ENCODE measurements around the gene MCOLN1.
A peak's percentile ranks its signal among the peaks of the same experiment; 100 is the strongest.

The MCOLN1 gene

DNA sequence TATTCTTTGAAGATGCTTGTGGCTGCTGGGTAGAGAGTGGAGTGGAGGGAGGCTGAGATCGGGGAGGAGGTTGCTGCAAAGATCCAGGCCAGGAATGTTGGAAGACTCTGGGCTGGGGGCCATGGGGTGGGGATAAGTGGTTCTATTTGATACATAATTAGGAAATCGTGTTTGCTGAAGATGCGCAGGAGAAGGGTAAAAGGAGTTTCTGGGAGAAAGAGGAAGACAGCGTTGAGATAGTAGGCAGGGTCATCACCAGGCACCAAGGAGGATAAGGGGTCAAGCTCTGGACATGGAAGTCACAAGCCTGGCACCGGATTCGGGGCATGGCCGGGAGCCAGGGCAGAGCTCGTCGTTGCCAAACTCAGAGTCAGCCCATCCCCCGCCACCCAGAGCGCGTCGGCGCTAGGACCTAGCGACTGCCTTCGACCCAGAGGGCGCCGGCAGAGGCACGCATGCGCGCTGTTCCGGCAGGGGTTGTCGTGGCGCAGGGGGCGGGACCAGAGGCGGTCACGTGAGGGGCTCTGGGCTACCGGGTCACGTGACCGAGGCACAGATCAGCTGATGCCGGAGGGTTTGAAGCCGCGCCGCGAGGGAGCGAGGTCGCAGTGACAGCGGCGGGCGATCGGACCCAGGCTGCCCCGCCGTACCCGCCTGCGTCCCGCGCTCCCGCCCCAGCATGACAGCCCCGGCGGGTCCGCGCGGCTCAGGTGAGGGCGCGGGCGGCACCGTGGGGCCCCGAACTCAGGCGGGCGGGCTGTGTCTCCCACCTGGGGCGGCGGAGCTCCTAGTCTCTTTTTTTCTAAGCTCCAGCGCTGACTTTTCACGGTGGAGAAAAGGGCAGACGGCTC lies at the start of gene MCOLN1:
MCOLN1 (plus strand) TSS at position 553 of the 851 bp plus-strand sequence; CDS start at position 680, 127 bp downstream.
- DNase-seq (ENCODE audit: low spot score) = peak; percentile 98

DNA sequence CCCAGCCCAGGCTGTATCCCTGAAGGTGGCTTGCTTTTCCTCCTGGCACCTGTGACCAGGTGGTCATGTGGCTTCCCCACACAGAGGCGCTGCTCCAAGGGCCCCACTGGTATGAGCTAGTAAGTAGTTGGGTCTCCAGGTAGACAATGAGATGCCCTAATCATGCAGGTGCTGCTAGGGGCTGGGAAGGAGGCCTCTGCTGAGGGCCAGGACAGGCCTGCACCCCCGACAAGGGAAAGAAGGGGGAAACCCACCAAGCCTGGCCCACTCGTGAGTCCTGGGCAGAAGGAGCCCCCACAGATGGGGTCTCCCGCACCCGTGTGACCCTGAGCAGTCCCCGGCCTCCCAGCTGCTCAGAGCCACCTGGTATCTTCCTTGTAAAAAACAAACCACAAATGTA lies 46.8 kb upstream of the MCOLN1 start:
- DNase-seq (ENCODE audit: low spot score) = no peak

DNA sequence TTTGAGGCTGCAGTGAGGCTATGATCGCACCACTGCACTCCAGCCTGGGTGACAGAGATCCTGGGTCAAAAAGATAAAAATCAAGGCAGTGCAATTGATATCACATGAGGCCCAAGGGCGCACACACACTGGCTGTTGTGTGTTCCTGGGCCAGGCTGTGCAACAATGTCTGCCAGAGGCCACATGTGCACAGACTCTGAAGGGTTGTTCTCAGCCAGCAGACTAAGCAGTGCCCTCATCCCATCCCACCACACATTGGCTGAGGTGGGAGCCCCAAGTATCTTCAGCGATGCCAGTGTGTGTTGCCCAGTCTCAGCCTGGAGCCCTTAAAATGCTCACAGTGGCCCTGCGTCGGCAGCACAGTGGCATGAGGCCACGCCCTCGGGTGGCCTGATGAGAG lies 46.2 kb upstream of the MCOLN1 start:
- DNase-seq (ENCODE audit: low spot score) = no peak

DNA sequence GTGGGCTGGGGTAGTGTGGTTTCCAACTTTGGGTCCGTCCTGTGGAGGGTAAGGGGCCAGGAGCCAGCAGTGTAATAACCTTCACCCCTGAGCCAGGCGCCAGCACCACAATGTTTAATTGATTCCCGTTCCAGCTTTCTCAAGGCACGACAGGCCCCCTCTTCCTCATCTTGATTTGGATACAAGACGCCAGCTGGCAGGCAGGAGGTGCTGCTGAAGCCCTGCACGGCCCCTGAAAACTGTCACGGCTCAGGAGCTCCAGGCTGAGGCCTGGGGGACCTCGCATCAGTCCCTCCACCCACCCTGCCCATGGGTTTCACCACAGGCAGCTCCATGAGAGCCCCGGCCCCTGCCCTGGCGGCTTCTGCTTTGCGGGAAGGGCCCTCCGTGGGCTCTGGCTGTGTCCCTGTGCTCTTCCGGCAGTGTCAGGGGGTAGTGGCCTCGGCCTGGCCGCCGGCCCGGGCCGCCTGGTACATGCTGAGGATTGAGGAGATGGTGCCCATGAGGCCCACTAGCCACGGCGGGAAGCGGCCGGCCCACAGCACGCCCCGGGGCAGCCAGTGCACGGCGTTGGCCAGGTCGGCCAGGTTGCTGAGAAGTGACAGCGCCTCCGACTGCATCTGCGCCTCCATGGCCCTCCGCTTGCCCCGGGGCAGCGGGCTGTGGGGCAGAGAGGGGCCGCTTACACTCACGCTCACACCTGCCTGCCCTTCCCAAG lies 45.5 kb upstream of the MCOLN1 start:
- no peak for DNase-seq (ENCODE audit: low spot score)

DNA sequence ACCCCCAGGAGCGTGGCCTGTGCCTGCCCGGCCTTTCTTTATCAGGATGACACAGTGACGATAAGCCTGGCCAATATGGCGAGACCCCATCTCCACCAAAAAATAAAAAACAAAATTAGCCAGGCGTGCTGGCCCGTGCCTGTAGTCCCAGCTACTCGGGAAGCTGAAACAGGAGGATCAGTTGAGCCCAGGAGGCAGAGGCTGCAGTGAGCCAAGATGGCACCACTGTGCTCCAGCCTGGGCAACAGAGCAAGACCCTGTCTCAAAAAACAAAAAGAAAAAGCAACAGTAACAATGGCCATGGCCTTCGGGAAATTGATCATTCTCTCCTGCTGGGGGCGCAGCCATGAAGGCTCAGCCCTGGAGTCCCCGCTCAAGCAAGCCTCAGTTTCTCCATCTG lies 44.7 kb upstream of the MCOLN1 start:
- no peak for DNase-seq (ENCODE audit: low spot score)

DNA sequence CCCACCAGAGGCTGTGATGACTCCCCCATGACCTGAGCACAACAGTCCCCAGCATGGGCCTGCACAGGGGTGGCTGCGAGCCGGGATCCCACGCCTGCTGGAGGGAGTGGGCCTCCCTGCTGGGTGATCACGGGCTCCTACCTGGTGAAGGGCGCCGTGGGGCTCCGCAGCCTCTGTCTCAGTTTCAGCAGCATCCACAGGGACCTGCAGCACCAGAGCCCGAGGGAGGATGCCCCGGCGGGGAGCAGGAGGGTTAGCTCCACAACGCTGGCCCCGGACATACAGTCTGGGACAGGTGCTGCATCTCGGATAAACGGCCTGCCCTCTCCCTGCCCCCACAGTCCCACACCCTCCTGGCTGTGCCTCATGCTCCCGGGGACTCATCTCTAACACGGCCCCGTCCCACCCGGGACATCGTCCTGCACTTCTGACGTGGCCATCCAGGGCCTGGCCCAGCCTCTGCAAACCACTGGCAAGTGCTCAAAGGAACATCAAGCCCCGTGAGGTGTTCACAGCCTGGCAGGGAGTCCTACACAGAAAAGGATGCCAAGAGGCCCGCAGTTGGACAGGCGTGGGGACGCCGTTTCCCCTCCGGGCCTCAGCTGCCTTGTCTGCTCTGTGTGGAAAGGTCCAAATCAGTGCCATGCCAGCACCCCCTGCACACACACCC lies 44.1 kb upstream of the MCOLN1 start:
- DNase-seq (ENCODE audit: low spot score) = no peak

DNA sequence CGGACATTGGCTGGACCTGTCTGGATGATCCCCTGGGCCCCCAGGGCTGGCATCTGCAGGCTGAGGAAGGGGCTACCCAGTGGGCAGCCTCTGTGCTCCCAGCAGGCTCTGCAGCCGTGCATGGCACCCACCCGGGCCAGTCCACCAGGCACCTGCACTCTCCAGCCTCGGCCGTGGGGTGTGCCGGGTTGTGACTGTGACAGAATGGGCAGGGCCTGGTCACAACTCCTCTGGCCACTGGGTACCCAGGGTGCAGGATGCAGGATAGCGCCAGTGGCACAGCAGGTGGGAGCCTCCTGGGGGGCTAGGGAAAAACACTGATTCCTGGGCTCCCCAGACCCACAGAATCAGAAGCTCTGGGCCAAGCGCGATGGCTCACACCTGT lies 43.6 kb upstream of the MCOLN1 start:
- no peak for DNase-seq (ENCODE audit: low spot score)

DNA sequence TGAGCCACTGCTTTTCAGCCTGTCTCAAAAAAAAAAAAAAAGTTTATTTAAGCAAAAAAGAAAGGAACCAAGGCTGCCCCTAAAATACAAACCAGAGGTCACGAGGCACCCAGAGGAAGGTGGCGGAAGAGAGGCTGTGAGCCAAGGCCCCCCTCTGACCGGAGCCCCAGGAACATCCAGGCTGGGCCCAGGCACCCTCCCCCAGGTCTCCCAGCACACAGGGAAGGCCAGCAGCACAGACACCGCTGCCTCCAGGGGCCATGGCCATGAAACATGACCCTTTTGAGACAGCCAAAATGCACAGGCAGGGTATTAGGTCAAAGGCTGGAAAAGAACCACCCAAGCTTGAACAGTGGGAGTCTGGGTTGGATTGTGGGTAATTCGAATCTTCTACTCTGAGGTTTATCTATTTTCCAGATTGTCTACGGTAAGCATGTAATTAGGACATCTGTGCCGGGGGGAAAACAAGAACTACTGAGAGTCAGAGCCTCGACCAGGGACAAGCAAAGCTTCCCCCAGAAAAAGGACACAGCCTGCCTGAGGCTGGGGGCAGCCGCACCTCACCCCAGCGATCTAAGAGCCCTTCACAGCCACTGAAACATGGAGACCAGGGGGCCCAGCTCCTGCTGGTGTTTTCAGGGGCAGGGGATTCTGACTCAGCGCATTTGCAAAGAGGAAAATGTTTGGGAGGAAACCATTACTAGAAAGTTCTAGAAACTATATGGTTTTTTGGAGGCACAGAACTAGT lies 42.0 kb upstream of the MCOLN1 start:
- DNase-seq (ENCODE audit: low spot score) = peak; percentile 30

DNA sequence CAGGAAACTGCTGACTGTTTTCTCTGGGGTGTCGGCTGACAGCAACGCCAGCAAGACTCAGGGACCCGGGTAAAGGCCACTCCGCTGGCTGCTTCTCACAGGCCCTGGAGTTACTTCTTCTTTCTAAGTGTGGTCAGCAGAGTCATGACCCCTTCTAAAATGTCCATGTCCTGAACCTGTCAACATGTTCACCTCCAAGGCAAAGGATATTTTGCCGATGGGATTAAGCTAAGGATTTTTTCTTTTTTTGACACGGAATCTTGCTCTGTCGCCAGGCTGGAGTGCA lies 41.5 kb upstream of the MCOLN1 start:
- DNase-seq (ENCODE audit: low spot score) = no peak

DNA sequence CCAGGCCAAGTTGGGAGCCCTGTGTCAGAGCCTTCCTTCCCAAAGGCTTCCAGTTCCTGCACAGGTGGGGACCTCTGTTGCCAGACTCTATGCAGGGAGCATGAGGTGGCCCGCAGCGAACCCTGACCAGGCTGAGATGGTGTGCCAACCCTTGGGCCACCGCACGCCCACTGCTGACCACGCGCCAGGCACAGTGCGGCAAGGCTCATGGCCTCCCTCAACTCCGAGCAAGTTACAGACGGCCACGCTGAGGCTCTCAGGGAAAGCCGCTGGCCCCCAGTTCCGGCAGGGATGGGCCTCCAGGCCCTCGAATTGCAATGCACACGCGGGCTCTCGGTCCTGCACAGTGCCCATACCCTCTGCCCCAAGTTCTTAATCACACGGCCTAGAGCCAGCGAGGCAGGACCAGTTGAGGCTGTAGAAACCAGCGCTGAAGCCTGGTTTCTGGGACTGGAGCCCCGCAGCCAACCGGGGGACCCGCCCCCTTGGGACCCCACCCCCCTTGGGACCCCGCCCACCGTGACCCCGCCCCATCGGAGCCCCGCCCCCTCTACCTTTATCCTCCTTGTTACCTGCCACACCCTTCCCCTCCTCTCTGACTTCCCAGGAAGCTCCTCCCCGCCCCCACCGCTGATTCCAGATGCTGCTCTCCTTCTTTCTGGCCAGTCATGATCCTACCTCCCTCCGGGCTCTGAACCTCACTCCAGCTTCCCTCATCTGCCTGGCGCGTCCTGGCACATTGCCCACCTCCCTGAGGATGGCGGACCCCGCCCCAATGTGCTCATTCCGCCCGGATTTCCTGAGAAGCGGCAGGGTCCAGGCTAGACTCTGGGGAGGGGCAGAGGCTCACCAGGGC lies 39.6 kb upstream of the MCOLN1 start:
- DNase-seq (ENCODE audit: low spot score) = no peak

DNA sequence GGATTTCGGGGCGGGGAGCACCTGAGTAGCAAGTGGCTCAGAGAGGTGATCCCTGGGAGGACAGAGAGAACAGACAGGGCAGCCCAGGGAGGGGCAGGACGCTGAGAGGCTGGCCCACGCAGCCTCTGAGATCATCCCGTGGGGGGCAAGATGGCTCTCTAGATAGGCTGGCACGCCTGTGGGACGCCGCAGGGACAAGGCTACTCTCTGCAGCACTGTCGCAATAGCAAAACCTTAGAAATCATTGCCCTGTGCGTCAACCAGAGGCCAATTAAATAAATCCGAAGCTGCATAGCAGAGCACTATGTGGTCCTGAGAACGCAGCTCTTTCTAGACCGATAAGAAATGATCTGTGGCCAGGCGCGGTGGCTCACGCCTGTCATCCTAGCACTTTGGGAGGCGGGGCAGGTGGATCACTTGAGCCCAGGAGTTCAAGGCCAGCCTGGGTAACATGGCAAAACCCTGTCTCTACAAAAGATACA lies 38.7 kb upstream of the MCOLN1 start:
- no peak for DNase-seq (ENCODE audit: low spot score)

DNA sequence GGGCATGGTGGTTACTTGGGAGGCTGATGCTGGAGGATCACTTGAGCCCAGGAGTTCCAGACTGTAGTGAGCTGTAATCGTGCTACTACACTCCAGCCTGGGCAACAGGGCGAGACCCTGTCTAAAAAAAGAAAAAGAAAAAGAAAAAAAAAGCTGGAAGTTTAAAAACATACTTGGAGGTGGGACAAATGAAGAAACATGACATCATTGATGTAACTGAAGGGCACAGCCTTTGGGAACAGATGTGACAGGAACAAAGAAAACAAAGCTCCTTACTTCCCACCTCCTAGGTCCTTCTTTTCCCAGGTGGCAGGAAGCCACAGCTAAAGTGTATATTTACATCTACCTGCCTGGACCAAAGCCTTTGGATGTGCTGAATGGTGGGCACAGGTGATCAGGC lies 35.5 kb upstream of the MCOLN1 start:
- no peak for DNase-seq (ENCODE audit: low spot score)

DNA sequence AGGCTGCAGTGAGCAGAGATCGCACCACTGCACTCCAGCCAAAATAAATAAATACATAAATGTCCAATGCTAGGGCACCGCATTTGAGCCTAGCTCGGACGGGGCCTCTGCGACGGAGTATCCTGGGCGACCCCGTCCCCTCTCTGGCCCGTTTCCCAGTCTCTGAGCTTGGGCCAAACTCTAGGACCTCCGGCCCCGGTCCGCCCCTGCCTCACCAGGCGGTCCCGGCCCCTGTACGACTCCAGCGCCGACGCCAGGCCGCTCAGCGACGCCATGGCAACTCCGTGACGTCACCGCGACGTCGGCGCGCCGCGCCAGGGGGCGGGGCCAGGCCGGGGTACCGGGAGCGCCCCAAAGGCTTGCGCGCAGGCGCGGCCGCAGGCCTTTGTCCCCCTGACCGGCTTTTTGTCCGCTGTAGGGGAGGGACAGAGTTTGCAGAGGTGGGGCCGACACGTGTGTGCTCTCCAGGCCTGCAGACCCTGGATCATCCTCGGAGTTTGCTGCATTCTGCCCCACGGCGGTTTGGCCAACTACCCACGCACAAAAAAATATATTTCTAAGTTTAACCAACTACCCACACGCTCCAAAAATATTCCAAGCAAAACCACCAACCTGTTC lies 33.6 kb upstream of the MCOLN1 start, which contains the start of gene PEX11G:
PEX11G (minus strand) TSS at position 300 of the 618 bp plus-strand sequence; CDS start at position 275, 25 bp downstream.
- DNase-seq (ENCODE audit: low spot score) = peak; percentile 93

DNA sequence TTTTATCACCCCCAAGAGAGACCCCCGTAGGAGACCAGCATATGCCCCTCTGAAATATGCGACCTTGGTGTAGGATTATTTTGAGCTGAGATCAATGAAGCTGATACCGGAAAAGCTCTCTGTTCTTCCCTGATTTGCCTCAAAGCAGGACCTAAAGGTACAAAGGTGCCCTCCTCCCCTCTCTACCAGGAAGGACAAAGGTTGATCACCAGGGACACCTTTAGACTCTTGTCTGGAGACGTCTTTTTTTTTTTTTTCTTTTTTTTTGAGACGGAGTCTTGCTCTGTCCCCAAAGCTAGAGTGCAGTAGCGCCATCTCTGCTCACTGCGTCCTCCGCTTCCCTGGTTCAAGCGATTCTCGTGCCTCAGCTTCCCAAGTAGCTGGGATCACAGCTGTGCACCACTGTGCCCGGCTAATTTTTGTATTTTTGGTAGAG lies 32.8 kb upstream of the MCOLN1 start:
- no peak for DNase-seq (ENCODE audit: low spot score)

DNA sequence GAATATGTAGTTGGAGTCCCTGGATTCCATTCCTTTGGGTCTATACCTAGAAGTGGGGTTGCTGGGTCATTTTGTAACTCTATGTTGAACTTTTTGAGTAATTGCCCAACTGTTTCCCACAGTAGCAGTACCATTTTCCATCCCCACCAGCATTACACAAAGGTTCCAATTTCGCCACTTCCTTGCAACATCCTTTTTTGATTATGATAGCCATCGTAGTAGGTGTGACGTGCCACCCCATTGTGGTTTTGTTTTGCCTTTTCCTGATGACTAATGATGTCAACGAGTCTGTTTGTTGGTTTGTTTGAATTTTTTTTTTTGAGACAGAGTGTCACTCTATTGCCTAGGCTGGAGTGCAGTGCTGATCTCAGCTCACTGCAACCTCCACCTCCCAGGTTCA lies 30.3 kb upstream of the MCOLN1 start:
- DNase-seq (ENCODE audit: low spot score) = no peak

DNA sequence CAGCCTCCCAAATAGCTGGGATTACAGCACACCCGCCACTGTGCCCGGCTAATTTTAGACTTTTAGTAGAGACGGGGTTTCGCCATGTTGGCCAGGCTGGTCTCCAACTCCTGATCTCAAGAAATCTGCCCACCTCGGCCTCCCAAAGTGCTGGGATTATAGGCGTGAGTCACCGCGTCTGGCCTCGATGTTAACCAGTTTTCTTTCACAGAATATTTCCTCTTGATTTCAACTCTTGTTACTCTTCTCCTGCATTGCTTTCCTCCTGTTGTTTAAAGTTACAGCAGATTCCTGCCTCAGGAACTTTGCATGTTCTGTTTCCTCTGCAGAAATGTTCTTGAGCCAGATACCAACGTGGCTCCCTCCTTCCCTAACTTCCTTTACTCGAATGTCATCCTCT lies 29.9 kb upstream of the MCOLN1 start:
- DNase-seq (ENCODE audit: low spot score) = no peak

DNA sequence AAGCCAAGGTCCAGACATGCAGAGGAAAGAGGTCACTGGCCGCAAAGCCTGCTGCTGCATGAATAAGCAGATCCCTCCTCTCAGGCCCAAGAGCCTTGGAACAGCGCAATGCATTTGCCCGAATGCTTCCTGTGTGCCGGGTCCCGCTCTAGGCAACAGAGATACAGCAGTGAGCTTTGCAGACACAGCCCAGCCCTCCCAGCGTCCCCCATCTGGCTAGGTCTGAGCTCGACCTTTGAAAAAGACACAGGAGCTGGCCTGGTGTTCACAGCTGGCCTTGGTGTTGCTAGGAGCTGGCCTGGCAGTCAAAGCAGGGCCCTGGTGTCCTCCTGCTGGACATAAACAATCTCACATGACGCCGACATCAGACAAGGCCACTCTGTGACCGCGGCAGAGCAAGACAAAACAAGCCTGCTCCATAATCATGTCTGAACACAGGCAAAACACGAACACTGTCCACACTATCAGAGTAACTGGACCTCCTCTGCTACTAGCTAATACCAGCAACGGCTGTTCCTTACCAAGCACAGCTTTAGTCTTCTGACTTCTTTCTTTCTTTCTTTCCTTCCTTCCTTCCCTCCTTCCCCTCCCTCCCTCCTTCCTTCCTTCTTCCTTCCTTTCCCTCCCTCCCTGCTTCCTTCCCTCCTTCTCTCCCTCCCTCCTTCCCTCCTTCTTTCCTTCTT lies 27.9 kb upstream of the MCOLN1 start:
- DNase-seq (ENCODE audit: low spot score) = peak; percentile 96

DNA sequence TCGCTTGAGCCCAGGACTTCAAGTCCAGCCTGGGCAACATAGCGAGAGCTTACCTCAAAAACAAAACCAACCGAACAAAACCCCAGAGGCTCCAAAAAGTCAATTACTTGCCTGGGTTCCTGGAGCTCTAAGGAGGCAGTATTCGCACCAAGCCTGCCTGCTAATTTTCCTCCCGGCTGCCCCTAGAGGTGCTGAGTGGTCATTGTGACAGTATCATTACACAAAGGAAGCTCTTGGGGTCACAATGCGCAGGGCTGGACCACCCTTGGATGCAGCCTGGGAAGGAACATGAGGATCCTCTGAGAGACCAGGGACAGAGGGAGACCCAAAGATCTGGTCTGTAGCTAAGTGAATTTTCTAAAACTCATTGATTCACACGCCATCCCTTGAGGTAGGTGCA lies 25.1 kb upstream of the MCOLN1 start:
- DNase-seq (ENCODE audit: low spot score) = no peak

DNA sequence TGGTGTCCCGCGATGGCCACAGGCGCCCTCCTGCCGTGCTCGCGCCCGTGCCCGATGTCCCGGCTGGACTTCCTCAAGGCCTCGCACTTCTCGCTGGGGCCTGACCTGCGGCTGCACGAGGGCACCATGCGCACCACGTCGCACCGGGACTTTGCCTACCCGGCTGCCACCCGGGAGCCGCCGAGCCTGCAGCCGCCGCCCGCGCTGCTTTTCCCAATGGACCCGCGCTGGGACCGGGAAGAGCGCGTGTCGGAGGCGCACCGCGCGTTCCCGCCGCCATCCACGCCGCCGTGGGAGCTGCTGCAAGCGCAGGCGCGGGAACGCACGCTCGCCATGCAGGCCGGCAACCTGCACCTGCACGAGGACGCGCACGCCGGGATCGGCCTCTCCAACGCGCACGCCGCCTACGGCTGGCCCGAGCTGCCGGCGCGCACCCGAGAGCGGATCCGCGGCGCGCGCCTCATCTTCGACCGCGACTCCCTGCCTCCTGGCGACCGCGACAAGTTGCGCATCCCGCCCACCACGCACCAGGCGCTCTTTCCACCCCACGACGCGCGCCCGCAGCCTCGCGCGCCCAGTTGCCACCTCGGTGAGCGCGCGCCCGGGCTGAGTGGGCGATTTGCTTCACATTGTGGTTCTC lies 21.5 kb upstream of the MCOLN1 start:
- peak; percentile 92 for DNase-seq (ENCODE audit: low spot score)

DNA sequence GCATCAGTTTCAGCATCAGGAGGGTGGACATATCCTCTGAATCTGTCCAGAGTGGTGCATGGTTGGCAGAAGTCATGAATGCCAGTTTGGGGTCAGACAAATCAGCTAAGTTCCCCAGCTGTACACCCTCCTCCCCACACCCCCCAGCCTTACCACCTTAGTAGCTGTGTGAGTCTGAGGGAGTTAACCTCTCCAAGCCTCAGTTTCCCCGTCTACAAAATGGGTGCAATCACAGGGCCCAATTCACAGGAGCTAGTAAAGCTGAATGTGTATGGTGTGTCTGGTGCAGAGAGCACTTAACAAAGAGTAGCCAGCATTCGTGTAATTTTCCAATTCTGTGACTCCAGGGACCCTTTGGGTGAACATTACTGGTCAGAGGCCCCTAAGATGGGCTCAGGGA lies 19.9 kb upstream of the MCOLN1 start:
- no peak for DNase-seq (ENCODE audit: low spot score)

Data from Ammon's horn (tissue), 1 donor.